GM10266 (cell line): ENCODE results near the gene SLC6A11.

ENCODE experiments used
- DNase-seq: peaks from one replicate; pipeline ENCODE4 v3.0.0; 2012; ENCODE audit errors: extremely low spot score
- TF ChIP-seq, protein P1 (sequence below): IDR thresholded peaks from 2 replicates; pipeline ENCODE4 v1.5.1; 2012; ENCODE audit warnings: mild to moderate bottlenecking, low read depth; ENCODE audit not compliant: control insufficient read depth, insufficient read depth; ENCODE audit errors: missing control alignments

Gene SLC6A11

DNA sequence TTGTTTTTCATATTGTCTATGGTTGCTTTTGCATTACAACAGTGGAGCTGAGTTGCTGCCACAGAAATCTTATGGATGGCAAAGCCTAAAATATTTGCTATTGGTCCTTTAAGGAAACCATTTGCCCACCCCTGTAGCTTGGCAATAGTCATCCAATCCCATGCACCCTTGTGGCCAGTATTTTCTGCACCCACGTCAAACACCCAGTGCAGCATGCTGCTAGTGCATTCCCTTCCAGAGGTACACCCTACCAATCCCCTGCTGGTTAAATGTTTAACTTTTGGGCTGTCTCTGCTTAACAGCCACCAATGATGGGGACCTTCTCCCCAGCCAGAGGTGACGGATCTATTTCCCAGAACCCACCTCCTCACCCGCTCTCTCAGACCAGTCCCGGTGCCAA, 23.8 kb upstream of the SLC6A11 start:
- TF ChIP-seq, protein P1, sequence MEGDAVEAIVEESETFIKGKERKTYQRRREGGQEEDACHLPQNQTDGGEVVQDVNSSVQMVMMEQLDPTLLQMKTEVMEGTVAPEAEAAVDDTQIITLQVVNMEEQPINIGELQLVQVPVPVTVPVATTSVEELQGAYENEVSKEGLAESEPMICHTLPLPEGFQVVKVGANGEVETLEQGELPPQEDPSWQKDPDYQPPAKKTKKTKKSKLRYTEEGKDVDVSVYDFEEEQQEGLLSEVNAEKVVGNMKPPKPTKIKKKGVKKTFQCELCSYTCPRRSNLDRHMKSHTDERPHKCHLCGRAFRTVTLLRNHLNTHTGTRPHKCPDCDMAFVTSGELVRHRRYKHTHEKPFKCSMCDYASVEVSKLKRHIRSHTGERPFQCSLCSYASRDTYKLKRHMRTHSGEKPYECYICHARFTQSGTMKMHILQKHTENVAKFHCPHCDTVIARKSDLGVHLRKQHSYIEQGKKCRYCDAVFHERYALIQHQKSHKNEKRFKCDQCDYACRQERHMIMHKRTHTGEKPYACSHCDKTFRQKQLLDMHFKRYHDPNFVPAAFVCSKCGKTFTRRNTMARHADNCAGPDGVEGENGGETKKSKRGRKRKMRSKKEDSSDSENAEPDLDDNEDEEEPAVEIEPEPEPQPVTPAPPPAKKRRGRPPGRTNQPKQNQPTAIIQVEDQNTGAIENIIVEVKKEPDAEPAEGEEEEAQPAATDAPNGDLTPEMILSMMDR: no peak
- no peak for DNase-seq

DNA sequence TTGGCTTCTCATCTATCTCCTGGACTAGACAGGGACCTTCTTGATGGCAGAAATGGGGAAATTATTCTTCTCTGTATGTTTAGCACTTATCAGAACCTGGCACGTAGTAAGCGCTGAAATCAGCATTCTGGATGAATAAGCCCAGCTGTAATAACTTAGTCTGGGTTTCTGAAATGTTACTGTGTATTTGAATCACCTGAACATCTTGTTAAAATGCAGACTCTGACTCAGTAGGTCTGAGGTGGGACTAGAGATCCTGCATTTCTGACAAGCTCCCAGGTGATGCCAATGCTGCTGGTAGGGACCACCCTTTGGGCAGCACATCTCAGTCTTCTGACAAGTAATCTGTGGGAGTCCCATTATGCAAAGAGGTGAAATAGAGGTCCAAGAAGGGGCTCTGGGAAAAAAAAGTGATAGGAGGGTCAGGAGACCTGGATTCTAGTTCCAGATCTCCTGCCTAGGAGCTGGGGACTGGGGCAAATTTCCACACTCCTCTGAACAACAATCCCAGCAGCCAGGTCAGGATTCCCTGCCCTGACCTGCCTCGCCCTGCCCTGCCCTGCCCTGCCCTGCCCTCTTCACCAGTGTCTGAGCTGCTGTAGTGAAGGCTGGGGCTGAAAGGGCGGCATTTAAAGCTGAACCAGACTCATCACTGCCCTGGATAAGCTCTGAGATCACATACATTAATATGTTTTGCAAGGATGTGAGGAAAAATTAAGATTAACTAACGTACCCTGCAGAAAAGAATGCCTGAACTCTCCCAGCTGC, 17.2 kb upstream of the SLC6A11 start:
- TF ChIP-seq, protein P1: no peak
- DNase-seq: no peak

DNA sequence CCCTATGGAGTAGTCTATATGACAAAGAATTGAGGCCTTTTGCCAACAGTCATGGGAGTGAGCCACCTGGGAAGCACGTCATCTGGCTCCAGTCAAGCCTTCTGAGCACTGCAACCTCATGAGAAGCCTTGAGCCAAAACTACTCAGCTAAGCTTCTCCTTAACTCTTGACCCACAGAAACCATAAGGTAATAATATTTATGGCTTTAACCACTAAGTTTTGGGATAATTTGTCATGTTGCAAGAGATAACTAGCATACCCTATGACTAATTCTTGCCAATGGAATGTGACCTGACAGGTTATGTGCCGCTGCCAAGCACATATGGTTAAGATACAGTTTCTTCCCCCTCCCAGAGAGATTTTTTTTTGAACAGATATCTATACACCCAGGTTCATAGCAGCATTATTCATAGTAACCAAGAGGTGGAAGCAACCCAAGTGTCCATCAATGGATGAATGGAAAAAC, 11.8 kb upstream of the SLC6A11 start:
- no peak for DNase-seq
- TF ChIP-seq, protein P1: no peak

DNA sequence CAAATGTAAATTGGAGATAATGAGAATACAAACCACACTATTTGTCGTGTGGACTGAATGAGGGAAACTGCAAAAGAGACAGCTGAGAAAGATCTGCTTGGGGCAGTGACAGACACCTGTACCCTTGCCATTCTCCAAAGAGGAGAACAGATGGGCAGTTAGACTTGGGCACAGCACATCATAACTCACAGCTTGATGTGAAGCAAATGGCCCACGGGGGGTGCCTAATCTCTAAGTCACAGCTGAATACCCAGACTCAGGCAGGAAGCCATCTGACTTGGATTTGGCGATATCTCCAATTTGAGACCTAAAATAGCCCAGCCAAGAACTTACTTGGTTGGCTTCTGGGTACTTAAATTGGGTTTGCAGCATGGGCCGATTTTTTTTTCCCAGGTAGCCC, 10.0 kb upstream of the SLC6A11 start:
- TF ChIP-seq, protein P1: no peak
- no peak for DNase-seq

DNA sequence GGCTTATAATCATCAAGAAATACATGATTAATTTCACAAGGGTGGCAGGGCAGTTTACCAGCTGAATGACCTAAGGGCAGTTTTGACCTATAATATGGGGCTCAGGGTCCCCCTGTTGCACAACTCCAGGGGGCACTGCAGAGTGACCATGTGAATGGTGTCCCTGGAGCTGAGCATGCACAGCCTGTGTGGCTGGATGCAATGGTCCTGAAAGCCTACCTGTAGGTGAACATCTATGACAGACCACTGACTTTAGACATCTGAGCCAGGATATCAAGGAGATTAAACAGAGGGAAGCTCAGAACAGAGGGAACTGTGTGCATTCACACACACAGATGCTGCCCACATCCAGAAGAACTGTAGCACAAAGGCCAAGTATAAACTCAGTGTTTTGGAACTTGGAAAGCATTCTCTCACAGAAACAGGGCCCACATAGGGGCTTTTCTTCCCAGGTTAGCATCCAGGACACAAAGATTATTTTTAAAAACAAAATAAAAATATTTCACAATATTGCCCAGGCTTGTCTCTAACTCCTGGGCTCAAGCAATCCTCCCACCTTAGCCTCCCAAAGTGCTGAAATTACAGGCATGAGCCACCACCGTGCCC, 7.8 kb upstream of the SLC6A11 start:
- TF ChIP-seq, protein P1: no peak
- DNase-seq: no peak

DNA sequence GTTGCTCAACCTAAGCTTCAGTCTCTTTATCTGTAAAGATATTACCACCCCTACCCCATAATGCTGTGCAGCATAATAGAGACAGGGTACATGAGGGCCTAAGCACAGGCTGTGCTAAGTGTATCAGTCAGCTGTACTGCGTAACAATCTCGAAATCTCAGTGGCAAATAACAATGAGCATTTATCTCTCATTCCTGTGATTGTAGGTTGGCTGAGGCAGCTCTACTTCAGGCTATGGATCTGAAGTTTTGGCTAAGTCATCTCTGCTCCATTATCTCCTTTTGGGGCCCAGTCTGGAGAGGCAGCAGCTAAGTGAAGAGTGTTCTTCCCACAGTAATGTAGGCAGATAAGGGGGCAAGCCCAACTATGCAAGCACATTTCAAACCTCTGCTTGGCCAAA, 7.1 kb upstream of the SLC6A11 start:
- no peak for DNase-seq
- TF ChIP-seq, protein P1: no peak

DNA sequence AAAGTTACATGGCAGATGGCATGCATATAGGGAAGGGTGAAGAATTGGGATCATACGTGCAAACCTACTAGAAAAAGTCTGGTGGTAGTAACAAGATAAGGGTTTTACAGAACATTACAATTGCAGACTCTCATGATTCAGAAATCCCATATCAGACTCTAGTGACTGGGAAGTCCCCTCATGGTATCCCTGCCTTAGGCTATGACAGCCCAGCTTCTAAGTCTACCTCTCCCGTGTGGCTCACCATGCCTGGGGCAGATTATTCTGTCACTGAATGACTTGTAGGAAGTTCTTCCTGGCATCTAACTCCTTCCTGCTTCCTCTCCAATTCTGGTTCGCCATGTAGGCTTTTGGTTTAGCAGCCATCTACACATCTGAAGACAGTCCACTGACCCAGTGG, 5.7 kb upstream of the SLC6A11 start:
- no peak for DNase-seq
- TF ChIP-seq, protein P1: no peak
